GM18858 (cell line): ENCODE results near the gene OR10P1.
"Not testable (repeated sequence)": the region's sequence is repeated elsewhere in the genome, so short reads cannot be mapped to it uniquely, and the experiment has no call there.

ENCODE experiments used
- ATAC-seq: cut with Tn5 transposase; IDR thresholded peaks from one replicate; pipeline ENCODE4 v1.9.1; 2021; ENCODE audit not compliant: unreplicated experiment

OR10P1 gene, protein sequence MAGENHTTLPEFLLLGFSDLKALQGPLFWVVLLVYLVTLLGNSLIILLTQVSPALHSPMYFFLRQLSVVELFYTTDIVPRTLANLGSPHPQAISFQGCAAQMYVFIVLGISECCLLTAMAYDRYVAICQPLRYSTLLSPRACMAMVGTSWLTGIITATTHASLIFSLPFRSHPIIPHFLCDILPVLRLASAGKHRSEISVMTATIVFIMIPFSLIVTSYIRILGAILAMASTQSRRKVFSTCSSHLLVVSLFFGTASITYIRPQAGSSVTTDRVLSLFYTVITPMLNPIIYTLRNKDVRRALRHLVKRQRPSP

DNA sequence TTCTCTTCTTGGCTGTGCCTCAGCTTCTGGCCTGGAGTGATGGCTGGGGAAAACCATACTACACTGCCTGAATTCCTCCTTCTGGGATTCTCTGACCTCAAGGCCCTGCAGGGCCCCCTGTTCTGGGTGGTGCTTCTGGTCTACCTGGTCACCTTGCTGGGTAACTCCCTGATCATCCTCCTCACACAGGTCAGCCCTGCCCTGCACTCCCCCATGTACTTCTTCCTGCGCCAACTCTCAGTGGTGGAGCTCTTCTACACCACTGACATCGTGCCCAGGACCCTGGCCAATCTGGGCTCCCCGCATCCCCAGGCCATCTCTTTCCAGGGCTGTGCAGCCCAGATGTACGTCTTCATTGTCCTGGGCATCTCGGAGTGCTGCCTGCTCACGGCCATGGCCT is at the start of gene OR10P1:
OR10P1 (plus strand) TSS at position 40 of the 400 bp plus-strand sequence; CDS start at position 40, 0 bp downstream.
- ATAC-seq = no peak

- not testable (repeated sequence) for ATAC-seq
These were observed 46.5 kb upstream of the OR10P1 start for GRCh38 chr12:55590152-55590551.

DNA sequence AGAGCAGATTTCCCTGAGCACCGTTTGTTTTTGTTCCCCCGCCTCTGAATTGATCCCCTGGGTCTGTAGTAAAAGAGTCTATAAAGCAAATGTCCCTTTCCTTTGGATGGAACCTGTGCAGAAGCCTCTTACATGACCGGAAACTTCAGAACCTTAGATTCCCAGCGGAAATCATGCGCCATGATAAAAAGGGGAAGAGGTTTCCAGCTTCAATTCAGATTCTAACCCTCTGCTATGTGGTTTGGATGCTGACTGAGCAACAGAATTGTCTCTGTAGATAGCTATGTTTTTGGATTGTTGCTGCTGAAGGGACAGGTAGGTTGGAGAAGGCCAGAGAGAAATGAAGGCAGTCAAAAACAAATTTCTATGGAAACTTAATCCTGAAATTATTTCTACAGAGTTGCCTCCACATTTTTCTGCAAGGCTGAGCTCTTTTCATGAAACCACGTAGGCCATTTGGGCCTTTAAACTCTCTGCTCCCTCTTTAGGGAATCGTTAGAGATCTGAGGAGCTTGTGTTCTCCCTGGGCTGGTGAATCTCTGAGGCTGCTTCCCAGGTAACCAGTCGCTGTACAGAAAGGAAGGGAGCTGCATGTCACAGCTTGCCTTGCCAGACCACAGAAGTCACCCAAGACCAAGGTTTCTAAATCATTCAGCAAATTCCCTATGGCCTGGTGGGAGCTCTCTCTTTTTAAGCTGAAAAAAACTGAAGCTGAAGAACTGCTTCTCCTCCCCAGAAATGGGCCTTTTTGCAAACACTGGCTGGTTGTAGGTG is 28.7 kb upstream of the OR10P1 start:
- no peak for ATAC-seq

DNA sequence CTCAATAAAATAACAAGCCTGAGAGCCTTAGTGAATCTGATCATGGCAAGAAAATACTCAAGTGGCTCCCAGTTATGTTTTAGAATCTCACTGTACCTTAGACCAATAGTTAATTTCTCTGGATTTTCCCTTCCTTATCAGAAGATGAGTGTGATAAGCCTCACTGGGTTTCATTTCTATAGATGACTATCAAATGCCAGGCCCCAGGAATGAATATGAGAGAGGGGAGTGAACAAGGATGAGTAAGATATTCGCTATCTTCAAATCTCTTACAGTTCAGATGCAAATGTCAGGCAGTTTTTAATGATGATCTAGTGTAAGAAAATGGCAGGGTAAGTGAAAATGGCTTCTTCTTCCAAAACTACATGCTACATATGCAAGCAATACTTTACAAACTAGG is 26.1 kb upstream of the OR10P1 start:
- no peak for ATAC-seq

GRCh38 chr12:55612646-55613045 is 24.0 kb upstream of the OR10P1 start:
- ATAC-seq = no peak

DNA sequence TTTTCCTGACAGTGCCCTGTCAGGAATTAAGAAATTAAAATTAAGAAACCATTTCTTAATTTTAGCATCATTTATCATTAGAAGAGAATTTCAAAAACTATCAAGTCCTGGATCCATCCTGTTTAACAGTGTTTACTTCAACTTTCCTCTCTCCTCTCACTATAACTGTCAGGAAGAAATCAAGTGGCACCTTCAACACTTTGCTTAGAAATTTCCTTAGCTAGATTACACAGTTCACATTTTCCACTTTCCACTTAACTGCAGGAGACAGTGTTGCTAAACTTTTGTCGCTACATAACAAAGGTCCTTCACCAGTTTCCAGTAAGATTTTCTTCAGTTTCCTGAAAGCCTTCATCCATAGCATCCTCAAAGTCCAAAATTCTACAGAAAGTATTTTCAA is 21.9 kb upstream of the OR10P1 start:
- no peak for ATAC-seq

DNA sequence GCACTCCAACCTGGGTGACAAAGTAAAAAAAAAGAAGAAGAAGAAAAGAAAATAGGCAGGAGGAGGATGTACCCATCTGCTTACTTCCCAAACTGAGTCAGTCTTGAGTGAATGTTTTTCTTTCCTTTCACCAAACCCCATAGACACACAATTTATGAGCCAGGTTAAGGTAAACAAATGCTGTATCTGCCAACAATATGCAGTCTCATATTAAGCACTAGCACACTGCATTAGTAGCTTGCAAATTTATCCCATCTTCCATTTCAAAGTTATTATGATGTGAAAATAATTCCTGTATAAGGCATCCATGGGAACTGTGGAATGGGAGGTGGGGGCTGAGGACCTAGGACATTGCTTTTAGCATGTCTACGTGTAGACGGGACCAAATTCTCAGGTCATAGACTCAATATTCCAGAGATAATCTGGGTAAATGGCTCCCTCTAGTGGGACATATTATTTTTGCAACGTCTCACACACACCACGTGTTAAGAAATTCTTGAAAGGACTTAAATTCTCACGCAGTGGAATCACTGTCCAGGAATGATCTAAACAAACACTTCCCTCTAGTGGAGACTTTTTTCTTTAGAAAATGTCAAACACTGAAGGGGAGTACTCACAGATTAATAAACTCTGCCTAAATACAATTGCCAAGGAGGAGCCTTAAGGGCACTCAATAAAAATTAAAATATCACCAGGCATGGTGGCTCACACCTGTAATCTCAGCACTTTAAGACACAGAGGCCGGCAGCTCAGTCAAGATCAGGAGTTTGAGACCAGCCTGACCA is 17.1 kb upstream of the OR10P1 start:
- ATAC-seq = peak; percentile 82

- ATAC-seq = peak; percentile 60
These were observed 12.6 kb upstream of the OR10P1 start for GRCh38 chr12:55624056-55624455.

GRCh38 chr12:55626154-55626553 is 10.5 kb upstream of the OR10P1 start:
- ATAC-seq = no peak

DNA sequence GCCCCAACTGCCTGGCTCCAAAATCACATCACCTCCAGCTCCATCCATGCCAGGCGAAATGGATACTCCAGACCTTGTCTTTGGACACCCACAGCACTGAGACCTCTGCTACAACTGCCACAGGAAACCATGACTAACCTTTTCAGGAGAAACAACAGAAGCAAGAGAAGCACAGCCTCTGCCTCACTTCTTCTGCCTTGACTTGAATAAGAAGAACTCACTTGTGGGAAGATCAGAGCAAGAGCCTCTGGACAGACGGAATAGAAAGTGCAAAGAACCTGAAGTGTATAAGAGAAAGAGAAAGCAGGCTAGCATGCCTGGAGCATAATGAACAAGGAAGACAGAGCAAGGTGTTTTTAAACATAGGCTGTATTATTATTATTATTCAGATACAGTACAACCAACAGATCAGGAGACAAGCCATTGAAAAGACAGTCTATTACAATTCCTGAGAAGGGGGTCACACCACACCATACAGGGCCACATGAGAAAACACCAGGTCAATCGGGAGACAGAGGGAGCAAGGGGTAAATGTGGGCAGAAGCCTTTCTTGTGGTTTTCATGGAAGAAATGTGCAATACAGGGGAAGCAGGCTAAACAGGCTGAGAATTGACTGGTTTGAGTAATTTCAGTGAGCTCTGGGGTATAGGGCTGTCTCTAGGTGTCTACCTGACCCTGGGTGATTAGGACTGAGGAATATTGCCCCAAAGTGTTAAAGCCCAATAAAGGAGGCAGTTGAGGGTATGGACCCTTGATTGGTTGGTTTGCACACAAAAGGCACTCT is 7.4 kb upstream of the OR10P1 start:
- ATAC-seq = no peak

DNA sequence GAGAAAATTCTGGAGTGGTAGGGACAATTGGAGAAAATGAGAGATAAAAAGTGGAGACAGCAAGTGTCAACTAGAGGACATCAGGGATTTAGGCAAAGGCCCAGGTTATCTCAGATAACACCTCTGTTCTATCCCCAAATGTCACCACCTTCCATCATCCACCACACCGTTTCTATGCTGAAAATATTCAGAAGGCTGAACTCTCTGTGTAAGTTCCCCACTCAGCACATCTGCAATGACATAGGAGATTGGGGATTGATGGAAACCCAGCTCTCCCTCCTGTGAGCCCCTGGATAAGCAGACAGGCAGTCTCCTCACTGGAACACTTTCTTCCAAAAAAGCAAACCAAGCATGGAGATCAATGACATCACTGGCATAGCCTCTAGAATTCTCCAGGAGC is 5.6 kb upstream of the OR10P1 start:
- ATAC-seq = no peak

- ATAC-seq = no peak
These were observed 5.0 kb upstream of the OR10P1 start for GRCh38 chr12:55631733-55632132.

DNA sequence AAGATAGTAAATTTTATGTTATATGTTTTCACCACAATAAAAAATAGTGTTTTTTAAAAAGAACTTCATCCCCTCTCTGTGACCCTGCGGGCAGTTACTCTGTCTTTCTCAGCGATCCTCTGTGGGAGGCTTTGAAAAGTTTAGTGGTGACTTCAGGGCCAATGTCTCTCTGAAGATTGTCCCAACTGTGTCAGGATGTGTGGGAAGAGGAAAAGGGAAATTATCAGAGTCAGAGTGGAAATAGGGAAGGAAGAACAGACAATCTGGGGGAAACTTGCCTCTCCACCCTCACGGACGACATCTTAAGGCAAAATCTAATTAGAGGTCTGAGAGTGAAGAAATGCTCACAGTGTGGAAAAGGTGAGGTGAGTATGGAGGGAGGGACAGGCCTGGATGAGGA is 3.5 kb upstream of the OR10P1 start:
- no peak for ATAC-seq

DNA sequence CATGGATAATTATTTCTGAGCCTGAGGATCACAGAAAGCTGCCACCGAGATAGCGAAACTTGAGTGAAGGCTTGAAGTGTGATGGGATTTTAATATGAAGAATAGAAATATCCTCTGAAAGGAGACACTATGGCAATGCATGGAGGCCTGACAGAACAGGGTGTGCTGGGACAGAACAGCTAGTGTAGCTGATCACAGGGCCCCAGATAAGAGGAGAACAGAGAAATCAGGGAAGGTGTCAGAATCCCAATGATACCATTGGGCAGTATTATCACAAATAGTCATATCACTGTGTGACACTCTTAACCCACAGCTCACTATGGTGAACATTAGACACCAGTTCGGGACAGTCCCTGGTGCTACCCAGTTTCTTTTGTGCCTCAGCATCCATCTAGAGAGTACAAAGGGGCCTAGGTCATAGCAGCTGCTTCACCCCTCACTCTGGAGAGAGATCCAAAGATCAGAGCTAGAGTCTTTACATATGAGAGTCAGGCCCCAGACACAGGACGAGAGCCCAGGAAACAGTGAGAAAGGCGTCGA is 506 bp upstream of the OR10P1 start:
- no peak for ATAC-seq

DNA sequence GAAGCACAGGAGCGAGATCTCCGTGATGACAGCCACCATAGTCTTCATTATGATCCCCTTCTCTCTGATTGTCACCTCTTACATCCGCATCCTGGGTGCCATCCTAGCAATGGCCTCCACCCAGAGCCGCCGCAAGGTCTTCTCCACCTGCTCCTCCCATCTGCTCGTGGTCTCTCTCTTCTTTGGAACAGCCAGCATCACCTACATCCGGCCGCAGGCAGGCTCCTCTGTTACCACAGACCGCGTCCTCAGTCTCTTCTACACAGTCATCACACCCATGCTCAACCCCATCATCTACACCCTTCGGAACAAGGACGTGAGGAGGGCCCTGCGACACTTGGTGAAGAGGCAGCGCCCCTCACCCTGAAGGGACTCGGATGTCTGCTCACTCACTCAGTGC is 775 bp downstream of the OR10P1 start:
- no peak for ATAC-seq

- ATAC-seq = no peak
These were observed 4.9 kb downstream of the OR10P1 start for GRCh38 chr12:55641595-55641994.

DNA sequence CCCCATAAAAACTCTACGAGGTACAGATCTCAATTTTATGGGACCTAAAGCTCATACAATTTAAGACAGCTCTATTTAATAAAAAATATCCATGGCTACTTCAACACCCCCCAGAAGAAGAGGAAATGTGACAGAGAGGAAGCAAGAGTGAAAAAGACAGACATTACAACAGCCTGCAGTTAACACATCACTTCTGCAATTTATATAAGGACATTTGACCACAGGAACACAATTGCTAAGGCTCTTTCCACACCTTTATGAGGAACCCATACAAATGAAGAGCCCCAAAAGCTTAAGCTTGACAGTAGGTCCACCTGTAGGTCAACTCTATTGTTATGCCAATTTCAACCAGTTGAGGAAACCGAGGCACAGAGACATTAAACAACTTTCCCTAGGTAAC is 5.6 kb downstream of the OR10P1 start:
- ATAC-seq = no peak

GRCh38 chr12:55642669-55643068 is 6.0 kb downstream of the OR10P1 start:
- ATAC-seq = no peak

DNA sequence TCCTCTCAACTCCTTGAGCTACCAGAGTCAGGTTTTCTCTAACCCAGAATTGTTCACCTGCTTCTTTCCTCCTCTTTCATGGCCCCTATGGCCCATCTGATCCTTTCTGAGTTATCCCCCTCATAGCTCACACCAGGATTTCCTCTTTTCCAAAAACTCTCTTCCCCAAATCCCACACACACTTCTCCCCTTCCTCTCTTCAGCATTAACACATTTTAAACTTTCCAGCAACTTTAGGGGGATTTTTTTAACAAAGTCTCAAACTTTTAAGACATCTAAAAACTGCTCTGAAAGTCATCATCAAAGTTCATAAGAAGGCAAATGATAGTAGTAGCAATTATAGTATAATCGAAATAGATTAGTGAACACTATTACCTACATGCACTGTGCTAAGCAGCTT is 7.9 kb downstream of the OR10P1 start:
- no peak for ATAC-seq

DNA sequence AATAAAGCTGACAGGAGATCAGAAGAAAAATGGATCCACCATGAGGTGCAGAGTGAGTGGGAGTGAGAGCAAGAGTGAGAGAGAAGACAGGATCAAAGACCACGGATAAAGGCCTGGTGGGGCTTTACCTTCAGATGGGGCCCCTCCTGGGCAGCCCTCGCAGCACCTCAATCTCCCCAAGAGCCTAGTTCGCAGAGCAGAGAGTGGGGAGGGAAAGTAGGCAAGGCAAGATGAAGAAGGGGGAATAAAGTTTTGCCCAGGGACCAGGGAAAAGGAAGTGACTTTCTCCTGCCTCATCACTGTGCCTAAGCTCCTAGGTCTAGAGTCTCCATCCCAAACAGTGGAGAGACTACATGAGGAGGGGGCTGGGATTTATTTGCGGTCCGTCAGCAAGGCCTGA is 10.3 kb downstream of the OR10P1 start:
- ATAC-seq = no peak
